ENCODE data around the gene DNAJC10. TPM values are rescaled to one million over a fixed set of nuclear protein-coding genes. Genes with fewer than 3 reads are reported as not detected.

DNAJC10 gene
- total RNA-seq, 3 donors from 2014 or later (not counting 1 experiment from before 2014, with no cell fraction given), result 56.4 to 63.0 (median 60.6) TPM

GRCh38 chr2:182833084-182833854 is 117.2 kb downstream of the DNAJC10 start:
- H3K36me3 ChIP-seq (ENCODE audit: control insufficient read depth, insufficient read depth, low read length), result no peaks in the 10 kb centered on the region
- Mint-ChIP-seq H3K27ac (no peak overlapping the region), H3K27me3 (ENCODE audit: low read depth in 2 of 2) (peaks cover 0 to 18% of the 10 kb centered on the region in 2 donors), H3K36me3 (no peaks in the 10 kb centered on the region), H3K4me1 (no peaks in the 10 kb centered on the region), H3K9me3 (no peaks in the 10 kb centered on the region), H3K4me3 (no peak overlapping the region)
- no peak overlapping the region for H3K4me3 ChIP-seq (ENCODE audit: low read length)
- DNase-seq (no peak), ATAC-seq (no peak)
- WGBS (ENCODE audit: insufficient coverage), result 94% methylated on average over 9 of the region's 9 CpGs
- H3K27me3 ChIP-seq (ENCODE audit: control insufficient read depth, insufficient read depth, low read length), result peaks cover 2% of the 10 kb centered on the region
- H3K9me3 ChIP-seq (ENCODE audit: control insufficient read depth, insufficient read depth, low read length), result no peaks in the 10 kb centered on the region
- no peak overlapping the region for H3K27ac ChIP-seq (ENCODE audit: low read length)
- intact Hi-C loops (cut with micrococcal nuclease), result no loop called here
- TF ChIP-seq CTCF (IDR thresholded peaks at IDR 0.05), result no peak
- no peaks in the 10 kb centered on the region for H3K4me1 ChIP-seq (ENCODE audit: control insufficient read depth, insufficient read depth, low read length)

GRCh38 chr2:182834293-182834692 is 118.2 kb downstream of the DNAJC10 start:
- no peaks in the 10 kb centered on the region for H3K4me1 ChIP-seq (ENCODE audit: control insufficient read depth, insufficient read depth, low read length)
- ATAC-seq, result no peak
- Mint-ChIP-seq H3K27ac (no peak overlapping the region), H3K36me3 (no peaks in the 10 kb centered on the region), H3K4me1 (no peaks in the 10 kb centered on the region), H3K27me3 (ENCODE audit: low read depth in 2 of 2) (peaks cover 0 to 10% of the 10 kb centered on the region in 2 donors), H3K9me3 (no peaks in the 10 kb centered on the region), H3K4me3 (no peak overlapping the region)
- no peaks in the 10 kb centered on the region for H3K9me3 ChIP-seq (ENCODE audit: control insufficient read depth, insufficient read depth, low read length)
- no peak overlapping the region for H3K4me3 ChIP-seq (ENCODE audit: low read length)
- 83% methylated on average over 1 of the region's 1 CpG for WGBS (ENCODE audit: insufficient coverage)
- intact Hi-C loops (cut with micrococcal nuclease), result no loop called here
- peaks cover 2% of the 10 kb centered on the region for H3K27me3 ChIP-seq (ENCODE audit: control insufficient read depth, insufficient read depth, low read length)
- no peak for TF ChIP-seq CTCF (IDR thresholded peaks at IDR 0.05)
- DNase-seq, result no peak
- H3K36me3 ChIP-seq (ENCODE audit: control insufficient read depth, insufficient read depth, low read length), result no peaks in the 10 kb centered on the region
- H3K27ac ChIP-seq (ENCODE audit: low read length), result no peak overlapping the region

GRCh38 chr2:182836451-182836850 is 120.4 kb downstream of the DNAJC10 start:
- Histone ChIP-seq H3K27ac (ENCODE audit: low read length) (no peak overlapping the region), H3K9me3 (ENCODE audit: control insufficient read depth, insufficient read depth, low read length) (no peaks in the 10 kb centered on the region), H3K36me3 (ENCODE audit: control insufficient read depth, insufficient read depth, low read length) (no peaks in the 10 kb centered on the region), H3K4me1 (ENCODE audit: control insufficient read depth, insufficient read depth, low read length) (no peaks in the 10 kb centered on the region), H3K27me3 (ENCODE audit: control insufficient read depth, insufficient read depth, low read length) (peaks cover 2% of the 10 kb centered on the region), H3K4me3 (ENCODE audit: low read length) (no peak overlapping the region)
- no peaks in the 10 kb centered on the region for H3K9me3 Mint-ChIP-seq
- no peak overlapping the region for H3K27ac Mint-ChIP-seq
- TF ChIP-seq CTCF (IDR thresholded peaks at IDR 0.05), result no peak
- H3K4me3 Mint-ChIP-seq, result no peak overlapping the region
- DNase-seq (no peak), ATAC-seq (no peak)
- intact Hi-C loops (cut with micrococcal nuclease), result no loop called here
- H3K4me1 Mint-ChIP-seq, result no peaks in the 10 kb centered on the region
- H3K27me3 Mint-ChIP-seq (ENCODE audit: low read depth in 2 of 2), result peaks cover 0 to 23% of the 10 kb centered on the region in 2 donors
- WGBS (ENCODE audit: insufficient coverage), result 90% methylated on average over 2 of the region's 3 CpGs
- no peaks in the 10 kb centered on the region for H3K36me3 Mint-ChIP-seq

Other genes with a start within 250 kb of the DNAJC10 start
- not detected for gene FRZB, start 150.4 kb downstream of the DNAJC10 start, total RNA-seq

Measured in natural killer cell (primary cell).